ENCODE data around the gene ZNF438. TPM values are rescaled to one million over a fixed set of nuclear protein-coding genes. Genes with fewer than 3 reads are reported as not detected.

Gene ZNF438
- total RNA-seq, 2 experiments from 2014 or later = 3.1 to 3.9 TPM

DNA sequence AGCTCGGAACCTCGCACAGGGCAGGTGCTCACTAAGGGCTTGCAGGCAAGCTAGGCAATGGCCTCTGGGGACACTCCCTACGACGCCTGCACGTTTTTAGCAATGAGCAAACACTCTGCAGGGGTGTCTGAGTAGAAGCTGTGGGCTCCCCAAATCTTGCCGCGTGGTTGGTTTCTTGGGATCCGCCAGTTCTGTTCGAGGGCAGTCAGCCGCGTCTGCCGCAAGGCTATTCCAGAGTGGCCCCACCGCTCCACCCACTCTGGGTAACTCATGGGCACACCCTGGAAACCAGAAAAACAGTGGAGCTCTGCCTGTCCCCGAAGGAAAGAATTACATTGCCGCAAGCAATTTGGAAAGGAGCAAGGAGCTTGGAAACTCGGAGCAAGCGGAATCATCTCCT, 212.8 kb downstream of the ZNF438 start:
- ATAC-seq (ENCODE audit: low read depth) (no peak), DNase-seq (no peak)
- Mint-ChIP-seq H3K36me3 (no peaks in the 10 kb centered on the region), H3K27me3 (peaks cover 2% of the 10 kb centered on the region), H3K27ac (no peak overlapping the region), H3K4me1 (no peaks in the 10 kb centered on the region), H3K4me3 (no peak overlapping the region), H3K9me3 (no peaks in the 10 kb centered on the region)
- POLR2A ChIA-PET = no interaction called here

DNA sequence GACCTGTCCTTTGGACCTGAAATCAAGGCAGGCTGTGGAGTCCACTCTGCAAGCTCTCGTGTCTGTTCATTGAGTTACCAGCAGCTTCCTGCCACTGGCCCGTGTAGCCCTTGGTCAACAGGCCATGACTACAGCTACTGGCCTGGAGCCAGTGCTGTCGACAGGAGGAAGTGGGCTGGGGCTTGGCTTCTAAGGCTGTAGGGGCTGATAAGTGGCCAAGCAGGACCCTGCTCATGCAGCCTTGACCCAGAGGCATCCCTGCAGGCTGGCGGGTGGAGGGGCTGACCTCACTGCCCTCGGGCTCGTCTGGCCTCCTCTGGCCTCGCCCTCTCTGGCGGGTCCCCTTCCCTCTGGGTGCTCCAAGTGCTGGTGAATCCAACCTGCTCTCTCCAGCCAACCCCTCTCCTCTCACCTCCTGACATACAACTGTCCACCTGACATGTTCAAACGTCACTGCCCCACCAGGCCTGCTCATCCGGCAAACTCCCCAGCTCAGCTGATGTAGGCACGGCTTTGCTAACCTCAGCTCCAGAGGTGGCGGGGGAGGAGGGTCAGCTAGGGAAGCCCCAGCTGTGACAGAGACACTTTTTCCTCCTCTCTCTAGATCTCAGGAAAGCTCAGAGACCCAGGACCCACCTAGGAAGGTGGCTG, 213.5 kb downstream of the ZNF438 start:
- ATAC-seq (ENCODE audit: low read depth) = no peak
- peaks cover 4% of the 10 kb centered on the region for H3K4me1 Mint-ChIP-seq
- H3K36me3 Mint-ChIP-seq = no peaks in the 10 kb centered on the region
- no peaks in the 10 kb centered on the region for H3K9me3 Mint-ChIP-seq
- H3K27ac Mint-ChIP-seq = no peak overlapping the region
- POLR2A ChIA-PET = no interaction called here
- no peak overlapping the region for H3K4me3 Mint-ChIP-seq
- no peak for DNase-seq
- peaks cover 2% of the 10 kb centered on the region for H3K27me3 Mint-ChIP-seq

DNA sequence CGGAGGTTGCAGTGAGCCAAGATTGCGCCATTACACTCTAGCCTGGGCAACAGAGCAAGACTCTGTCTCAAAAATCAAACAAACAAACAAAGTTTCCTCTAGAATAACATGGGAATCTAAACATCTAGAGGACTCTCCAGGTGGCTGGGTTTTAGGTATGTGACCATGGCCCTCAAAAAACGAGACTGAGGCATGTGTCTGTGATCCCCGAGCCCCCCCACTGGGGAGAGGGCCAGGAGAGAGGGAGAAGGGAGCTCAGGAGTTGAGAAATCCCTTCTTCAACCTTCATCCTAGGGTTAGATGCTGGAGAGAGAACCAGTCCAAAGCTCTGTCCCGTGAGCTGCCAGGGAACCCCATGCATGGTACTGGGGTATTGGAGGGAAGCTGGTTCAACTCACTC, 214.1 kb downstream of the ZNF438 start:
- POLR2A ChIA-PET = no interaction called here
- peaks cover 7% of the 10 kb centered on the region for H3K4me1 Mint-ChIP-seq
- H3K4me3 Mint-ChIP-seq = no peak overlapping the region
- H3K27me3 Mint-ChIP-seq = peaks cover 2% of the 10 kb centered on the region
- H3K9me3 Mint-ChIP-seq = no peaks in the 10 kb centered on the region
- H3K36me3 Mint-ChIP-seq = no peaks in the 10 kb centered on the region
- DNase-seq (no peak), ATAC-seq (ENCODE audit: low read depth) (no peak)
- no peak overlapping the region for H3K27ac Mint-ChIP-seq

DNA sequence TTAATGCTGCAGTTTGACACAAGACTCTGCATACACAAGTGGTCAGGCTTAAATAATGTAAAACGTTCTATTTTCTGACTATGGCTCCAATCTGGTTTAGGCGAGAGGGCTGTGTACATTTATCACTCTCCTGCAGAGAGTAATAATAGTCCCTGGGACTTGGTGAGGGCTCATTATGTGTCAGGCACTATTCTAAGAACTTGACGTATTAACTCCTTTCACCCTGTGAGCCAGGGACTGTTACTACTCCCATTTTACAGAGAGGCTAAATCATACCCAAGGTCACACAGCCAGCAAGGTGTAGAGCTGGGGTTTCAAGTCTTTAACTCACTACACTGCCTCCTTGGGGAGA, 214.9 kb downstream of the ZNF438 start:
- no peaks in the 10 kb centered on the region for H3K9me3 Mint-ChIP-seq
- H3K36me3 Mint-ChIP-seq = no peaks in the 10 kb centered on the region
- DNase-seq = no peak
- peaks cover 3% of the 10 kb centered on the region for H3K27me3 Mint-ChIP-seq
- no peak overlapping the region for H3K4me3 Mint-ChIP-seq
- POLR2A ChIA-PET = no interaction called here
- peaks cover 12% of the 10 kb centered on the region for H3K4me1 Mint-ChIP-seq
- H3K27ac Mint-ChIP-seq = no peak overlapping the region
- no peak for ATAC-seq (ENCODE audit: low read depth)

DNA sequence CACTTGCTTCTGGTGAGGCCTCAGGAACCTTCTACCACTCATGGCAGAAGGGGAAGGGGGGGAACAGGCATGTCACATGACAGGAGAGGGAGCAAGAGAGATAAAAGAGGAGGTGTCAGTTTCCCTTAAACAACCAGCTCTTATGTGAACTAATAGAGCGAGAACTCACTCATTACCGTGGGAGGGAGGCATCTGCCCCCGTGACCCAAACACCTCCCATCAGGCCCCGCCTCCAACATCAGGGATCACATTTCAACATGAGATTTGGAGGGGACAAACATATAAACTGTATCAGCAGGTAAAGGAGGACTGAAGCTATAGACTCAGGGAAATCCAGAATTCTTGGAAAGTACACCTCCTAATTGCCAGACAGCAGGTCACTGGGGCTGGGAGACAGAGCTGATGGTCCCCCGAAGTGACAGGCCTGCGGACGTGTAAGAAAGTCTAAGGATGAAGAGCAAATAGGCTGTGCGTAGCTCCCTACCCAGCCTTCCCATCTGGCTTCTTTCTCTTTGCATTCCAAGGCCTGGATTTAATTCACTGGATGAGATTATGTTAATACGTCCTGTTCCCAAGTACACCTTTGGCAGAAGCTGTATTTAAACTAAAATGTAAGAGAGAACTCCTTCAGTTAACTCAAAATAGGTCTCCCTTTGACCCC, 215.4 kb downstream of the ZNF438 start:
- DNase-seq (no peak), ATAC-seq (ENCODE audit: low read depth) (no peak)
- no peaks in the 10 kb centered on the region for H3K36me3 Mint-ChIP-seq
- no peak overlapping the region for H3K27ac Mint-ChIP-seq
- no peaks in the 10 kb centered on the region for H3K9me3 Mint-ChIP-seq
- POLR2A ChIA-PET = no interaction called here
- peaks cover 16% of the 10 kb centered on the region for H3K4me1 Mint-ChIP-seq
- no peak overlapping the region for H3K4me3 Mint-ChIP-seq
- peaks cover 3% of the 10 kb centered on the region for H3K27me3 Mint-ChIP-seq

DNA sequence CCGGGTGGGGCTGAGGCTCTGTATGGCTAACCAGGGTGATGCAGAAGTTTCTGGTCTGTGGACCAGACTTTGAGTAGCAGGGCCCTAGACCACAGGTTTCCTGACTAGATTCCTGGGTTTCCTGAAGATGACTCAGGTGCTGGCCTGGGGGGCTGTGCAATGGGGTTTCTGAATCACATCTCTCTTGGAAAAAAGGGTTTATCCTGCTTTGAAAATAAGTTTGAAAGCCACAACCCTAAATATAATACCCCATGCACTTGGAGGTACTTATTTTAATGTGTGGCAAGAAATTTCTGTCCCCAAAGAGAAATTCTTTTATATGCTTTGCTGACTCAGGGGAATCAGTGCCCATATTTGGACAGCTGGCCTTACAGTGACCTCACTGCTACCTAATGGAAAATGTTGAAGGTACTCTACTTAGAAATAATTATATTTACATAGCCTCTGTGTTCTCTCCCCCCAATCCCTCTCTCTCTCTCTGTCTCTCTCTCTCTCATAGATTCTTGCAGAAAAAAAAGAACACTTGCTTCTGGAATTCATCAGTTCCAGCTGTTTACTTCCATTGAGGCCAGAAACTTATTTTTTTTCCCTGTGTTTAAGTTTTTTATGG, 217.7 kb downstream of the ZNF438 start:
- Mint-ChIP-seq H3K9me3 (no peaks in the 10 kb centered on the region), H3K4me1 (peaks cover 16% of the 10 kb centered on the region), H3K27me3 (peaks cover 3% of the 10 kb centered on the region), H3K36me3 (no peaks in the 10 kb centered on the region), H3K27ac (no peak overlapping the region), H3K4me3 (no peak overlapping the region)
- POLR2A ChIA-PET = no interaction called here
- DNase-seq = no peak
- no peak for ATAC-seq (ENCODE audit: low read depth)

DNA sequence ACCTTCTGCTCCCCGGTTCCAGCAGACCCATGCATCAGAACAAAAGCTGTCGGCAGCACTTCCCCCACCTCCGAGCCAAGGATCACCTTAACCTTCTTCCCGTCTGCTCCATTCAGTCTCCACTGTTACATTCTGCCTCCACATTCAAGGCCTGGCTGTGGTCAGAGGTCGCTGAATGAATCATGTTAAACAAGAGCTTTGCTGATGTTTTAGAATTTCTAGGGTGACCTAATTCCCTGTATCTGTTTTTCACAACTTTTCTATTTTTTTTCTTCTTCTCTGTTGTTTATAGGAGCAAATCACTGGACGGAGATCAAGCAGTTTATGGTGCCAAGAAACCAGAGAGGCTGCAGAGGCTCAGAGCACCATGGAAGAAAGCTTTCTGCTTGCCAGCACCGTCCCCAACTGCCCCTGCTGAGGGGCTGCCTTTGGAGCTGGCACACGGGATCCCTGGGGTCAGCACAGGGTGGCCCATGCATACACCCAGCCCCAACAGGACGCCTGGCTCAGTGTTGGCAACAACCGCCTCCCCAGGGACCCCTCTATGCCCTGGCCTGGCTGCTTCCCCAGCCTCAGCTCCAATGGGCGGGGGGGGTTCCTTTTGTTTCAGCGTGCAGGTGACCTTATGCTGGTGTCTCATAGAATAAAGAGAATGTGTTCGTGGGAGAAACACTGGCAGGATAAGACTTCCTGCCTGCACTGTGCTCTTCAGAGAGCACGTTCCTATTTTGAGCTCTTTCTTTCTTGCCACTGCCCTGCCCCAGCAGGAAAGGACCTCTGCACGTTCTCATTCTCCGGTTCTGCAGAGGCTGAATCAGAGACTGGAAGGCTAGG, 219.4 kb downstream of the ZNF438 start:
- ATAC-seq (ENCODE audit: low read depth) (peak; percentile 28), DNase-seq (no peak)
- peaks cover 3% of the 10 kb centered on the region for H3K27me3 Mint-ChIP-seq
- peak overlapping the region; percentile 57 for H3K27ac Mint-ChIP-seq
- POLR2A ChIA-PET = interaction anchor here (1.2 kb wide), 1 partner anchor 27 kb away, joined by 5 read pairs; no protein-coding TSS in a partner anchor
- no peaks in the 10 kb centered on the region for H3K36me3 Mint-ChIP-seq
- H3K4me1 Mint-ChIP-seq = peaks cover 16% of the 10 kb centered on the region
- no peaks in the 10 kb centered on the region for H3K9me3 Mint-ChIP-seq
- H3K4me3 Mint-ChIP-seq = peak overlapping the region; percentile 20

DNA sequence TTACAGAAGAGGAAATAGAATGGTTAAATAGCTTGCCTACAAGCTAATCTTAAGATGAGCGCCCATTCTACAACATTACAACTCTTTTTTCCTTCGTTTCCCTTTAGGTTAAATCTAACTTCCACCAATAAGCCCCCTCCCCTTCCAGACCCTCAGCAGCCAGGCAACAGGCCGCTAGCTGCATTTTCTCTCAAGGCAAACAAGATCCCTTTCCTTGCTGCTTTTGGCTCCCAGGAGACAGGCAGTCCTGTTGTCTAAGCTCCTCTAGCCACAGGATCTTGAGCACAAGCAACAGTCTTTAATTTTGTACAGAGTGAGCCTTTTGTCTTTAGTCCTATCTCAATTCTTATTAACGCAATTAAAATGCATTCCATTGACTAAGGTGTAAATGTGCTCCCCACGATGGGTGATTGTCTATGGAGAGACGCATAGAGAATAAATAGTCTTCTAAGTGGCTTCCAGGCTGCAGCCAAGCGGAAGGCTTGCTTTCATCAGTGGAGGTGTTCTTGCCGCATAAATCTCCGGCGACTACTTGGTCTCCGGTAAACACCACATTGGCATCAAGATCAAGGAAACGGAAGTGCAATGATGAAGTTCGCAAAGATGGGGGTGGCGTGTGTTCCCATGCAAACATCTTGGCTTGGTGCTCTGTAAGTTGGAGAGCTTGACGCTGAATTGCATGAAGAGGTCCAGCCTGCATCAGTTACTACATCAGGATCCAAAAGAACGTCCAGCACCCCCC, 220.2 kb downstream of the ZNF438 start:
- Mint-ChIP-seq H3K27me3 (peaks cover 3% of the 10 kb centered on the region), H3K9me3 (no peaks in the 10 kb centered on the region), H3K4me3 (peak overlapping the region; percentile 17), H3K36me3 (no peaks in the 10 kb centered on the region), H3K4me1 (peaks cover 18% of the 10 kb centered on the region), H3K27ac (peak overlapping the region; percentile 57)
- ATAC-seq (ENCODE audit: low read depth) (no peak), DNase-seq (no peak)
- POLR2A ChIA-PET = no interaction called here

DNA sequence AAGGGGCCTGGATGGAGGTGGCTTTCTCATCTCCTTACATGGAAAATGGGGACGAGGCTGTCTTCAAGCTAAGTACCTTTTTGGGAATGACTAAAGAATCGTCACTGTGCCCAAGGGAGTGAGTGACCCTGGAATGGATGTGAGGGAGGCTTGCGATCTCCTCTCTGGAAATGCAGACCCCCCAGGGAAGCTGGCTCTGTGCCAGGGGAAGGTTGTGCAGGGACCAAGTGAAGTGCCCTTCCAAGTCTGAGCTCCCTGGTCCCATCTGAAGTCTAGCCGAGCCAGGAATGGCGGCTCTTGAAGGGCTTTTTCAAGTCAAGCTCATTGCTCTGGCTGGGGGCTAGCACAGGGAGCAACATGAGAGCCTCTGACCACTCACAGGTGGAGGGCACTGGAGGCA, 221.2 kb downstream of the ZNF438 start:
- Mint-ChIP-seq H3K27me3 (peaks cover 3% of the 10 kb centered on the region), H3K4me1 (peaks cover 18% of the 10 kb centered on the region), H3K27ac (no peak overlapping the region), H3K36me3 (no peaks in the 10 kb centered on the region), H3K4me3 (no peak overlapping the region), H3K9me3 (no peaks in the 10 kb centered on the region)
- ATAC-seq (ENCODE audit: low read depth) (no peak), DNase-seq (no peak)
- POLR2A ChIA-PET = no interaction called here

DNA sequence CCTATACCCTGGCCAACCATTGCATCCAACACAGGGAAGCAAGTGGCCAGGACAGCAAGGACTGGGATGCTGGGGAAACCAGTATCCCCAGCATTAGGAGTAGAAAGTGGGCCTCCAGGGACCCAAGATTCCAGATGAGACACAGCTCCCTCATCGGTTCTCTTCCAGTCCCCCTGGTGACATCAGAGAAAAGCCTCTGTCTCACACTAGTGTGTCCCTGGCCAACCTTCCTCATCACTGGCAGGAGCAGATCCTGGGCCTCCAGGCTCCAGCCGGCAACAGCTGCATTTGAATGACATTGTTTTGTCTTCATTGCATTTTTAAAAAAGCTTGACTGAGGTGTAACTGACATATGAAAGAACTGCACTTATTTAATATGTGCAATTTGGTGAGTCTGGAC, 224.8 kb downstream of the ZNF438 start:
- no peaks in the 10 kb centered on the region for H3K27me3 Mint-ChIP-seq
- H3K27ac Mint-ChIP-seq = no peak overlapping the region
- POLR2A ChIA-PET = interaction anchor here (1.0 kb wide), 1 partner anchor 22 kb away, joined by 3 read pairs; no protein-coding TSS in a partner anchor
- no peak for ATAC-seq (ENCODE audit: low read depth)
- no peaks in the 10 kb centered on the region for H3K9me3 Mint-ChIP-seq
- no peak overlapping the region for H3K4me3 Mint-ChIP-seq
- H3K36me3 Mint-ChIP-seq = no peaks in the 10 kb centered on the region
- no peak for DNase-seq
- peaks cover 7% of the 10 kb centered on the region for H3K4me1 Mint-ChIP-seq

DNA sequence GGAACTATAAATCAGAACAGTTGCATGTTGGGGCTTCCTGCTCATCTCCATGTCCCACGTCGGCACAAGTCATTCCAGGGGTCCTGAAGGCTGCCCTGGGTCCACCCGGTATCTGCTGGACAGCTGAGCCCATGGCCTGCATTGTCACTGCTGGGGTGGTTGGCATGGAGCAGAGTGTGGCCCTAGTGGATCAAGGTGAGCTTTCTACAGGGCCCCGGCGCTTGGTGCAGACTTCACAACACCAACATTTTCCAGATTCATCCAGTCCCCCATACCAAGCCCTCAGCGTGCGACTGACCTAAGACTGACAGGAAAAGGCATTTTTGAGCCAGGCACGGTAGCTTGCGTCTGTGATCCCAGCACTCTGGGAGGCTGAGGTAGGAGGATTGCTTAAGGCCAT, 226.6 kb downstream of the ZNF438 start:
- Mint-ChIP-seq H3K36me3 (no peaks in the 10 kb centered on the region), H3K27me3 (peaks cover 2% of the 10 kb centered on the region), H3K9me3 (no peaks in the 10 kb centered on the region), H3K4me3 (no peak overlapping the region), H3K4me1 (peaks cover 2% of the 10 kb centered on the region), H3K27ac (no peak overlapping the region)
- ATAC-seq (ENCODE audit: low read depth) = no peak
- POLR2A ChIA-PET = no interaction called here
- DNase-seq = no peak

DNA sequence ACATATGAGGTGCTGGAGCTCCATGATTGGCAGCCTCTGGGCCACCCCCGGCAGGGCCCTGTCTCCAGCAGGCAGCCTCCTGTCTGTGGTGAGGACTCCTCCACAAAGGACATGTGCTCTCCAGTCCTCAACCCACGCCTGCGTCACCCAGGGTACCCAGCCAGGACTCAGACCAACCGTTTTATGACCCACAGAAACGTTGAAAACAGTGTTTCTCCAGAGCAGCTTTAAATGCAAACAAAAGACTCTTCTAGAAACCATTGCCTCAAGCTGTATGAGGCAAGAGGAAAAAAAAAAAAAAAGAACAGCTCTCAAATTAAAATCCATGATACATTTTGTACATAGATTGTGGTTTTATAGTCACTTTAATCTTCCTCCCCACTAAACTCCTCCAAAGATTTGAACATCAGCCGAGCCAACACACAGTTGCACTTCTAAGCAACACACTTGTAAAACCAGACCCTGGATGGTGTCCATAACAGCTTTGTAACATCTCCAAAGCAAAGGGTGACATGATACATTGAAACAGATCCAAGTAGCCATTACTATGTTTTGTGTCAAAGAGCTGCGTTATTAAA, 227.1 kb downstream of the ZNF438 start:
- ATAC-seq (ENCODE audit: low read depth) = no peak
- Mint-ChIP-seq H3K4me3 (no peak overlapping the region), H3K4me1 (peaks cover 2% of the 10 kb centered on the region), H3K36me3 (no peaks in the 10 kb centered on the region), H3K27me3 (peaks cover 2% of the 10 kb centered on the region), H3K9me3 (no peaks in the 10 kb centered on the region), H3K27ac (no peak overlapping the region)
- POLR2A ChIA-PET = no interaction called here
- DNase-seq = no peak

DNA sequence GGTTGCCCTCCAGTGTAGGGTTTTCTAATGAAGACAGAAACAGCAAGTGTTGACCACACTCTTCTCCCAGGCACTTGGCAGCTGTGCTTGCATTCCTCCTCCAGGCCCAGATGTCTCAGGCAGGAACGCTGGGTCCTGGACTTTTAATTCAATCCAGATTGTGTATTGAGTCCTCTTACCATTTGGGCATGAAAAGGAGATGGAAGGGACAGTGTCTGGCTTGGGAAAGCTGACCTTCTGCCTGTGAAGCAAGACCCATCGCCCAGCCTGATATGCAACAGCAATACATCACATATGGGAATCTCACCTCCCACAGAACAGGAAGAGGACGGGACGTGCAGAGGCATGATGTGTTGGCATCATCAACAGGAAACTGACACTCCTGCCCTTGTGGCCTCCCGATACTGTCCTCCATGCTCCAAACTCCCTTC, 227.8 kb downstream of the ZNF438 start:
- H3K9me3 Mint-ChIP-seq = no peaks in the 10 kb centered on the region
- DNase-seq = no peak
- no peak overlapping the region for H3K4me3 Mint-ChIP-seq
- POLR2A ChIA-PET = no interaction called here
- H3K27me3 Mint-ChIP-seq = peaks cover 2% of the 10 kb centered on the region
- H3K4me1 Mint-ChIP-seq = peaks cover 2% of the 10 kb centered on the region
- H3K27ac Mint-ChIP-seq = no peak overlapping the region
- no peak for ATAC-seq (ENCODE audit: low read depth)
- H3K36me3 Mint-ChIP-seq = no peaks in the 10 kb centered on the region

All from activated naive CD8-positive, alpha-beta T cell treated with anti-CD3 and anti-CD28 coated beads, Interleukin-2, amount 10 ng/mL, durations not matched to agents 7 days and 5 days (primary cell).